ENCODE data around the gene KSR2. TPM values are rescaled to one million over a fixed set of nuclear protein-coding genes. Genes with fewer than 3 reads are reported as not detected.
"Not testable (repeated sequence)": the region's sequence is repeated elsewhere in the genome, so short reads cannot be mapped to it uniquely, and the experiment has no call there.

KSR2 gene
- total RNA-seq, 4 donors from 2014 or later = under 0.01 to 0.06 (median 0.03) TPM

- TF ChIP-seq CTCF (IDR thresholded peaks at IDR 0.05) = no peak
- no peak for TF ChIP-seq EP300 (IDR thresholded peaks at IDR 0.05)
- TF ChIP-seq POLR2AphosphoS5 (IDR thresholded peaks at IDR 0.05) = no peak
- no peak for TF ChIP-seq POLR2A (IDR thresholded peaks at IDR 0.05; ENCODE audit: low read depth)
- peaks cover 0 to 45% (median 0%) of the 10 kb centered on the region in 4 donors for H3K27me3 ChIP-seq
- no peaks in the 10 kb centered on the region for H3K4me1 ChIP-seq
- H3K4me3 ChIP-seq = no peak overlapping the region
- no peak overlapping the region for H3K27ac ChIP-seq (replicated peaks in 1 of 4)
- intact Hi-C loops (cut with DNase I) = no loop called here
- no peak for DNase-seq (ENCODE audit: extremely low spot score)
- no peaks in the 10 kb centered on the region for H3K9me3 ChIP-seq
- no peaks in the 10 kb centered on the region for H3K36me3 ChIP-seq
- 39% methylated on average over 6 of the region's 6 CpGs for WGBS
These were observed 165.8 kb downstream of the KSR2 start for GRCh38 chr12:117803001-117803400.

- H3K4me3 ChIP-seq; H3K27ac ChIP-seq (replicated peaks in 1 of 4); H3K36me3 ChIP-seq; H3K4me1 ChIP-seq; intact Hi-C loops (cut with DNase I); DNase-seq (ENCODE audit: extremely low spot score); H3K9me3 ChIP-seq: not testable (repeated sequence)
- WGBS = 89% methylated on average over 6 of the region's 6 CpGs
- H3K27me3 ChIP-seq = peaks cover 0 to 36% (median 0%) of the 10 kb centered on the region in 4 donors
These were observed 168.1 kb downstream of the KSR2 start for GRCh38 chr12:117800711-117801110.

- H3K9me3 ChIP-seq = no peaks in the 10 kb centered on the region
- TF ChIP-seq POLR2A (IDR thresholded peaks at IDR 0.05; ENCODE audit: low read depth) = no peak
- no peak for TF ChIP-seq POLR2AphosphoS5 (IDR thresholded peaks at IDR 0.05)
- TF ChIP-seq CTCF (IDR thresholded peaks at IDR 0.05) = no peak
- no peak for TF ChIP-seq EP300 (IDR thresholded peaks at IDR 0.05)
These were observed 171.6 kb downstream of the KSR2 start for GRCh38 chr12:117797202-117797601.

GRCh38 chr12:117792877-117793424 lies 175.8 kb downstream of the KSR2 start:
- H3K27me3 ChIP-seq = peaks cover 0 to 31% (median 0%) of the 10 kb centered on the region in 4 donors
- no peak for TF ChIP-seq EP300 (IDR thresholded peaks at IDR 0.05)
- no peak for TF ChIP-seq POLR2A (IDR thresholded peaks at IDR 0.05; ENCODE audit: low read depth)
- no peak overlapping the region for H3K27ac ChIP-seq (replicated peaks in 1 of 4)
- intact Hi-C loops (cut with DNase I) = no loop called here
- H3K9me3 ChIP-seq = no peaks in the 10 kb centered on the region
- H3K4me1 ChIP-seq = no peaks in the 10 kb centered on the region
- no peaks in the 10 kb centered on the region for H3K36me3 ChIP-seq
- DNase-seq (ENCODE audit: extremely low spot score) = no peak
- WGBS = 90% methylated on average over 8 of the region's 8 CpGs
- H3K4me3 ChIP-seq = no peak overlapping the region

More at GRCh38 chr12:117797202-117797601, 171.6 kb downstream of the KSR2 start:
- 87% methylated on average over 3 of the region's 3 CpGs for WGBS
- DNase-seq (ENCODE audit: extremely low spot score) = no peak
- Histone ChIP-seq H3K36me3 (no peaks in the 10 kb centered on the region), H3K27me3 (peaks cover 0 to 21% (median 0%) of the 10 kb centered on the region in 4 donors), H3K27ac (replicated peaks in 1 of 4) (no peak overlapping the region), H3K4me3 (no peak overlapping the region), H3K4me1 (no peaks in the 10 kb centered on the region)
- intact Hi-C loops (cut with DNase I) = no loop called here

- no peak for TF ChIP-seq CTCF (IDR thresholded peaks at IDR 0.05)
- no peak for TF ChIP-seq POLR2AphosphoS5 (IDR thresholded peaks at IDR 0.05)
- TF ChIP-seq EP300 (IDR thresholded peaks at IDR 0.05) = no peak
- no peak for TF ChIP-seq POLR2A (IDR thresholded peaks at IDR 0.05; ENCODE audit: low read depth)
- no peaks in the 10 kb centered on the region for H3K36me3 ChIP-seq
- H3K4me1 ChIP-seq = no peaks in the 10 kb centered on the region
- DNase-seq (ENCODE audit: extremely low spot score) = no peak
- no peak overlapping the region for H3K4me3 ChIP-seq
- intact Hi-C loops (cut with DNase I) = no loop called here
- peaks cover 0 to 30% (median 0%) of the 10 kb centered on the region in 4 donors for H3K27me3 ChIP-seq
- no peaks in the 10 kb centered on the region for H3K9me3 ChIP-seq
- H3K27ac ChIP-seq (replicated peaks in 1 of 4) = no peak overlapping the region
- 79% methylated on average over 4 of the region's 4 CpGs for WGBS
These were observed 176.3 kb downstream of the KSR2 start for GRCh38 chr12:117792471-117792870.

- no peaks in the 10 kb centered on the region for H3K9me3 ChIP-seq
- peaks cover 0 to 29% (median 0%) of the 10 kb centered on the region in 4 donors for H3K27me3 ChIP-seq
- H3K4me1 ChIP-seq = no peaks in the 10 kb centered on the region
- TF ChIP-seq EP300 (IDR thresholded peaks at IDR 0.05) (no peak), POLR2A (IDR thresholded peaks at IDR 0.05; ENCODE audit: low read depth) (no peak), CTCF (IDR thresholded peaks at IDR 0.05) (no peak), POLR2AphosphoS5 (IDR thresholded peaks at IDR 0.05) (no peak)
- 67% methylated on average over 2 of the region's 2 CpGs for WGBS
- no peaks in the 10 kb centered on the region for H3K36me3 ChIP-seq
- H3K27ac ChIP-seq (replicated peaks in 1 of 4) = no peak overlapping the region
- intact Hi-C loops (cut with DNase I) = no loop called here
- no peak for DNase-seq (ENCODE audit: extremely low spot score)
- H3K4me3 ChIP-seq = no peak overlapping the region
These were observed 177.8 kb downstream of the KSR2 start for GRCh38 chr12:117790948-117791347.
